Smooth muscle cell (in vitro differentiated cells): ENCODE measurements around the gene NUPR2. TPM values are rescaled to one million over a fixed set of nuclear protein-coding genes. Genes with fewer than 3 reads are reported as not detected.
"Not testable (repeated sequence)": the region's sequence is repeated elsewhere in the genome, so short reads cannot be mapped to it uniquely, and the experiment has no call there.

Experiments used
- DNase-seq: peaks from one replicate; lab custom pipeline; 2025; ENCODE audit not compliant: unreplicated experiment; lab: John Stamatoyannopoulos, UW
- H2AFZ ChIP-seq: fragments of 200-600 bp; sonication (generic); 2 replicates; pipeline ENCODE4 v1.6.0; 2016; ENCODE audit warnings: antibody characterized with exemption, low read depth, mild to moderate bottlenecking
- H3F3A ChIP-seq: fragments of 200-600 bp; sonication (generic); 2 replicates; pipeline ENCODE4 v1.6.0; 2017; ENCODE audit warnings: antibody characterized with exemption, low read depth
- H3K27ac ChIP-seq: fragments of 200-600 bp; sonication (generic); 2 replicates; pipeline ENCODE4 v1.5.1; 2016; ENCODE audit warnings: low read depth, mild to moderate bottlenecking
- H3K27me3 ChIP-seq: fragments of 200-600 bp; sonication (generic); 2 replicates; pipeline ENCODE4 v1.6.1; 2016; ENCODE audit warnings: low read depth, mild to moderate bottlenecking
- H3K36me3 ChIP-seq: fragments of 200-600 bp; sonication (generic); 2 replicates; pipeline ENCODE4 v1.5.1; 2016; ENCODE audit warnings: low read depth
- H3K4me1 ChIP-seq: fragments of 200-600 bp; sonication (generic); 2 replicates; pipeline ENCODE4 v1.5.1; 2016; ENCODE audit warnings: low read depth
- H3K4me2 ChIP-seq: fragments of 200-600 bp; sonication (generic); 2 replicates; pipeline ENCODE4 v1.6.0; 2016; ENCODE audit warnings: mild to moderate bottlenecking
- H3K4me3 ChIP-seq: fragments of 200-600 bp; sonication (generic); 2 replicates; pipeline ENCODE4 v1.5.1; 2016; ENCODE audit warnings: mild to moderate bottlenecking
- H3K79me2 ChIP-seq: fragments of 200-600 bp; sonication (generic); 2 replicates; pipeline ENCODE4 v1.6.0; 2016; ENCODE audit warnings: low read depth, mild to moderate bottlenecking
- H3K9ac ChIP-seq: fragments of 200-600 bp; sonication (generic); 2 replicates; pipeline ENCODE4 v1.6.0; 2016; ENCODE audit warnings: low read depth
- H3K9me3 ChIP-seq: fragments of 200-600 bp; sonication (generic); replicated peaks from 2 replicates; pipeline ENCODE4 v1.5.1; 2016; ENCODE audit warnings: low read depth
- H4K20me1 ChIP-seq: fragments of 200-600 bp; sonication (generic); 2 replicates; pipeline ENCODE4 v1.6.0; 2016; ENCODE audit warnings: low read depth
- WGBS: methylation state at CpG from one replicate; pipeline ENCODE4 v1.1.7; 2016; ENCODE audit warnings: low lambda C conversion rate; 5-methylcytosine and 5-hydroxymethylcytosine counted together
- polyA plus RNA-seq: library from polyadenylated mRNA; unstranded; fragments of >200 nt; fragmentation: Nextera tagmentation; extraction: Ambion mirVana; gene quantifications from 2 replicates; pipeline ENCODE4 v1.2.1, GENCODE V29; 2016
- total RNA-seq: library from RNA; depleted of rRNA; stranded (reverse); fragments of >200 nt; gene quantifications from 2 replicates; pipeline ENCODE4 v1.2.3, GENCODE V29; 2014
- TF ChIP-seq, protein P1 (sequence below): fragments of 200-600 bp; sonication (generic); IDR thresholded peaks from 2 replicates; pipeline ENCODE4 v1.5.1; 2017; ENCODE audit warnings: borderline replicate concordance, mild to moderate bottlenecking, antibody characterized with exemption; ENCODE audit not compliant: insufficient read depth, poor library complexity, severe bottlenecking

Gene NUPR2
- total and polyA plus RNA-seq, 2 experiments from 2014 or later = not detected

DNA sequence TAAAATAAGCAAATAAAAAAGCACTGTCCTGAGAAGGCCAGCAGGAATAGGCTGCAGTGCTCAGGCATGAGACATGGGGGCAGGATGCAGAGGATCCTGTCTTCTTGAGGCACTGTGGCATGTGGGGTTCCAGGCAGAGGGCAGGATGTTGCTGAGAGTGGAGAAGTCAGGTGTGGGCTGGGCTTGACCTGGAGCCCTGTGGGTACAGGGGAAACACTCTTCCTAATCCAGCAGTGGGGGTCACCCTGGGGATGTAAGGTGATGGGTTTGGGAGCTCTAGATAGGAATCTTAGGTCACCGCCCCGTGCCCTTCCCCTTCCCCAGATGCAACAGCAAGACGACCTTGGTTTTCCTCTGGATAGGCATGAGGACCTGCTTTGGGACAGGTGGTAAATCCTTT lies 38.5 kb downstream of the NUPR2 start:
- Histone ChIP-seq H3K4me2 (no peak overlapping the region), H3K4me1 (no peaks in the 10 kb centered on the region), H3K36me3 (no peaks in the 10 kb centered on the region), H3F3A (no peaks in the 10 kb centered on the region), H3K27ac (no peak overlapping the region), H3K79me2 (no peaks in the 10 kb centered on the region), H3K9ac (no peak overlapping the region), H2AFZ (no peak overlapping the region), H3K9me3 (no peaks in the 10 kb centered on the region), H3K4me3 (no peak overlapping the region), H4K20me1 (peaks cover 3% of the 10 kb centered on the region), H3K27me3 (no peaks in the 10 kb centered on the region)
- 96% methylated on average over 3 of the region's 3 CpGs for WGBS
- DNase-seq = no peak
- TF ChIP-seq, protein P1, sequence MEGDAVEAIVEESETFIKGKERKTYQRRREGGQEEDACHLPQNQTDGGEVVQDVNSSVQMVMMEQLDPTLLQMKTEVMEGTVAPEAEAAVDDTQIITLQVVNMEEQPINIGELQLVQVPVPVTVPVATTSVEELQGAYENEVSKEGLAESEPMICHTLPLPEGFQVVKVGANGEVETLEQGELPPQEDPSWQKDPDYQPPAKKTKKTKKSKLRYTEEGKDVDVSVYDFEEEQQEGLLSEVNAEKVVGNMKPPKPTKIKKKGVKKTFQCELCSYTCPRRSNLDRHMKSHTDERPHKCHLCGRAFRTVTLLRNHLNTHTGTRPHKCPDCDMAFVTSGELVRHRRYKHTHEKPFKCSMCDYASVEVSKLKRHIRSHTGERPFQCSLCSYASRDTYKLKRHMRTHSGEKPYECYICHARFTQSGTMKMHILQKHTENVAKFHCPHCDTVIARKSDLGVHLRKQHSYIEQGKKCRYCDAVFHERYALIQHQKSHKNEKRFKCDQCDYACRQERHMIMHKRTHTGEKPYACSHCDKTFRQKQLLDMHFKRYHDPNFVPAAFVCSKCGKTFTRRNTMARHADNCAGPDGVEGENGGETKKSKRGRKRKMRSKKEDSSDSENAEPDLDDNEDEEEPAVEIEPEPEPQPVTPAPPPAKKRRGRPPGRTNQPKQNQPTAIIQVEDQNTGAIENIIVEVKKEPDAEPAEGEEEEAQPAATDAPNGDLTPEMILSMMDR = no peak

DNA sequence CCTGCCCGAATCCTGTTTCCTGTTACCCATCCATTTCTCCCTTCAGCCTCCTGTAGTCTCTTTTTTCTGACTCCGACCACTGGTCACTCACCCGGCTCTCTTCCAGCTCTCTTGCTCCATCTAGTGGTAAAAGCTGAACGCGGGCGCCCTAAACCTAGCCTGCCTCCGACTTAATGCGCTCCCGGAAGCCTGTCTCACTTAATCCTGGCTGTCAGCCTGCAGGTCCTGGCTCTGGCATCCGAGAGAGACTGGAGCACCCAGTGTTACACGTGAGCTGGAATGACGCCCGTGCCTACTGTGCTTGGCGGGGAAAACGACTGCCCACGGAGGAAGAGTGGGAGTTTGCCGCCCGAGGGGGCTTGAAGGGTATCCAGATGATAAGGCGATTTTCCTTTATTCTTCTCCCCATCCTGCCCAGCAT lies 41.8 kb downstream of the NUPR2 start:
- peak; percentile 33 for DNase-seq
- Histone ChIP-seq H3K9ac (no peak overlapping the region), H3K4me1 (no peaks in the 10 kb centered on the region), H3K27me3 (no peaks in the 10 kb centered on the region), H3F3A (no peaks in the 10 kb centered on the region), H3K79me2 (no peaks in the 10 kb centered on the region), H3K9me3 (no peaks in the 10 kb centered on the region), H4K20me1 (peaks cover 3% of the 10 kb centered on the region), H3K36me3 (peaks cover 5% of the 10 kb centered on the region), H3K27ac (no peak overlapping the region), H3K4me3 (no peak overlapping the region), H3K4me2 (no peak overlapping the region), H2AFZ (no peak overlapping the region)
- TF ChIP-seq, protein P1 = peak; percentile 91
- 30% methylated on average over 19 of the region's 19 CpGs for WGBS

DNA sequence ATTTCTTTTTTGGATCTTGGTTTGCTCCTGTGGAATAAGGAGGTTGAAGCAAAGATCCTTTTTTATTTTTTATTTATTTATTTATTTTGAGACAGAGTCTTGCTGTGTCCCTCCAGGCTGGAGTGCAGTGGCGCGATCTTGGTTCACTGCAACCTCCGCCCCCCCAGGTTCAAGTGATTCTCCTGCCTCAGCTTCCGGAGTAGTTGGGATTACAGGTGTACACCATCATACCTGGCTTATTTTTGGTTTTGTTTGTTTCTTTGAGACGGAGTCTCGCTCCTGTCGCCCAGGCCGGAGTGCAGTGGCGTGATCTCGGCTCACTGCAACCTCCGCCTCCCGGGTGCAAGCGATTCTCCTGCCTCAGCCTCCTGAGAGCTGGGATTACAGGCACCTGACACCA lies 49.8 kb downstream of the NUPR2 start:
- H3K36me3 ChIP-seq, H3K9me3 ChIP-seq, DNase-seq, H3K4me3 ChIP-seq, H3K27ac ChIP-seq, H3K4me2 ChIP-seq, H4K20me1 ChIP-seq, H3K9ac ChIP-seq, H2AFZ ChIP-seq, H3K27me3 ChIP-seq: not testable (repeated sequence)
- Histone ChIP-seq H3F3A (peaks cover 21% of the 10 kb centered on the region), H3K4me1 (peaks cover 21% of the 10 kb centered on the region), H3K79me2 (peaks cover 17% of the 10 kb centered on the region)
- WGBS = 93% methylated on average over 13 of the region's 13 CpGs

Other genes starting within 250 kb of the NUPR2 start
- 2.1 and 3.2 TPM in 2 replicates for gene ZNF713, start 229.0 kb downstream of the NUPR2 start, total RNA-seq
- gene ZNF713, start 229.0 kb downstream of the NUPR2 start, polyA plus RNA-seq = 1.6 and 2.4 TPM in 2 replicates
- gene MRPS17, start 164.5 kb downstream of the NUPR2 start, total RNA-seq = 7.0 and 7.5 TPM in 2 replicates
- gene MRPS17, start 164.5 kb downstream of the NUPR2 start, polyA plus RNA-seq = 16.8 and 17.6 TPM in 2 replicates
- 41.2 and 77.4 TPM in 2 replicates for gene NIPSNAP2, start 151.8 kb downstream of the NUPR2 start, total RNA-seq
- gene NIPSNAP2, start 151.8 kb downstream of the NUPR2 start, polyA plus RNA-seq = 44.7 and 50.5 TPM in 2 replicates
- 31.2 and 41.5 TPM in 2 replicates for gene PSPH, start 65.0 kb downstream of the NUPR2 start, total RNA-seq
- 14.8 and 17.2 TPM in 2 replicates for gene PSPH, start 65.0 kb downstream of the NUPR2 start, polyA plus RNA-seq
- gene CCT6A, start 64.7 kb downstream of the NUPR2 start, total RNA-seq = 130 and 157 TPM in 2 replicates
- 97.7 and 117 TPM in 2 replicates for gene CCT6A, start 64.7 kb downstream of the NUPR2 start, polyA plus RNA-seq
- gene SUMF2, start 52.1 kb downstream of the NUPR2 start, total RNA-seq = 62.2 and 87.2 TPM in 2 replicates
- gene SUMF2, start 52.1 kb downstream of the NUPR2 start, polyA plus RNA-seq = 121 and 123 TPM in 2 replicates
- 0.81 TPM in 1 of 2 replicates, not detected in the other for gene PHKG1, start 23.5 kb downstream of the NUPR2 start, total RNA-seq
- gene PHKG1, start 23.5 kb downstream of the NUPR2 start, polyA plus RNA-seq = 0.26 and 0.33 TPM in 2 replicates
- gene CHCHD2, start 9.9 kb downstream of the NUPR2 start, total RNA-seq = 118 and 142 TPM in 2 replicates
- gene CHCHD2, start 9.9 kb downstream of the NUPR2 start, polyA plus RNA-seq = 146 TPM in 2 replicates